Measurements from ENCODE around the gene ARHGEF3.
"Not testable (repeated sequence)": the region's sequence is repeated elsewhere in the genome, so short reads cannot be mapped to it uniquely, and the experiment has no call there.

The ARHGEF3 gene

DNA sequence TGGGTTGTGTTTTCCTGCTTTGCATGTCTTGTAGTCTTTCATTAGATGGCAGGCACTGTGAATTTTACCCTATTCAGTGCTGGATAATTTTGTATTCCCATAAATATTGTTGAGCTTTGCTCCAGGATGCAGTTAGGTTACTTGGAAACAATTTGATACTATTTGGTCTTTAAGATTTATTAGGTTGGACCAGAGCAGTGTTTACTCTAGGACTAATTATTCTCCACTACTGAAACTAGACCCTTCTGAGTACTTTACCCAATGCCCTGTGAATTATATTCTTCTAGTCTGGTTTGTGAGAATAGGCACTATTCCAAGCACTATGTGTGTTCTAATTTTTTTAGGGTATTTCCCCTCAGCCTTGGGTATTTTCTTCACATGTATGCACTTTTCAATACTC, 80.9 kb downstream of the ARHGEF3 start:
- Histone ChIP-seq H4K20me1 (ENCODE audit: insufficient read depth, low read length, poor library complexity, severe bottlenecking) (no peaks in the 10 kb centered on the region), H3F3A (ENCODE audit: low read depth) (no peaks in the 10 kb centered on the region; the same call in 1 of the 2 replicates), H3K4me3 (ENCODE audit: low read length, poor library complexity, severe bottlenecking) (no peak overlapping the region), H3K9ac (ENCODE audit: low read depth, low read length, poor library complexity, severe bottlenecking) (no peak overlapping the region), H3K4me1 (ENCODE audit: insufficient read depth, low read length, poor library complexity, severe bottlenecking) (peaks cover 18% of the 10 kb centered on the region), H3K9me3 (ENCODE audit: insufficient read depth, low read depth, low read length) (no peaks in the 10 kb centered on the region), H3K36me3 (ENCODE audit: insufficient read depth, low read length) (no peaks in the 10 kb centered on the region), H2AFZ (ENCODE audit: low read length) (no peak overlapping the region), H3K79me2 (ENCODE audit: insufficient read depth, low read length) (no peaks in the 10 kb centered on the region), H3K27me3 (ENCODE audit: insufficient read depth, low read length, poor library complexity, severe bottlenecking) (no peaks in the 10 kb centered on the region), H3K9me2 (replicated peaks; ENCODE audit: low read depth, low read length) (no peaks in the 10 kb centered on the region), H3K4me2 (ENCODE audit: low read depth, low read length, poor library complexity, severe bottlenecking) (no peak overlapping the region)
- TF ChIP-seq, protein P1, sequence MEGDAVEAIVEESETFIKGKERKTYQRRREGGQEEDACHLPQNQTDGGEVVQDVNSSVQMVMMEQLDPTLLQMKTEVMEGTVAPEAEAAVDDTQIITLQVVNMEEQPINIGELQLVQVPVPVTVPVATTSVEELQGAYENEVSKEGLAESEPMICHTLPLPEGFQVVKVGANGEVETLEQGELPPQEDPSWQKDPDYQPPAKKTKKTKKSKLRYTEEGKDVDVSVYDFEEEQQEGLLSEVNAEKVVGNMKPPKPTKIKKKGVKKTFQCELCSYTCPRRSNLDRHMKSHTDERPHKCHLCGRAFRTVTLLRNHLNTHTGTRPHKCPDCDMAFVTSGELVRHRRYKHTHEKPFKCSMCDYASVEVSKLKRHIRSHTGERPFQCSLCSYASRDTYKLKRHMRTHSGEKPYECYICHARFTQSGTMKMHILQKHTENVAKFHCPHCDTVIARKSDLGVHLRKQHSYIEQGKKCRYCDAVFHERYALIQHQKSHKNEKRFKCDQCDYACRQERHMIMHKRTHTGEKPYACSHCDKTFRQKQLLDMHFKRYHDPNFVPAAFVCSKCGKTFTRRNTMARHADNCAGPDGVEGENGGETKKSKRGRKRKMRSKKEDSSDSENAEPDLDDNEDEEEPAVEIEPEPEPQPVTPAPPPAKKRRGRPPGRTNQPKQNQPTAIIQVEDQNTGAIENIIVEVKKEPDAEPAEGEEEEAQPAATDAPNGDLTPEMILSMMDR (conservative IDR thresholded peaks at IDR 0.05; ENCODE audit: low read length), result no peak
- no peak for TF ChIP-seq EZH2phosphoT487 (IDR thresholded peaks at IDR 0.05; ENCODE audit: borderline replicate concordance)

- not testable (repeated sequence) for H3K36me3 ChIP-seq (ENCODE audit: insufficient read depth, low read length); H3K79me2 ChIP-seq (ENCODE audit: insufficient read depth, low read length); H3K27me3 ChIP-seq (ENCODE audit: insufficient read depth, low read length, poor library complexity, severe bottlenecking); H4K20me1 ChIP-seq (ENCODE audit: insufficient read depth, low read length, poor library complexity, severe bottlenecking); H3K9me2 ChIP-seq (replicated peaks; ENCODE audit: low read depth, low read length); H3K4me2 ChIP-seq (ENCODE audit: low read depth, low read length, poor library complexity, severe bottlenecking); H3K4me1 ChIP-seq (ENCODE audit: insufficient read depth, low read length, poor library complexity, severe bottlenecking); H3F3A ChIP-seq (ENCODE audit: low read depth); H3K4me3 ChIP-seq (ENCODE audit: low read length, poor library complexity, severe bottlenecking); H2AFZ ChIP-seq (ENCODE audit: low read length); H3K9me3 ChIP-seq (ENCODE audit: insufficient read depth, low read depth, low read length); H3K9ac ChIP-seq (ENCODE audit: low read depth, low read length, poor library complexity, severe bottlenecking)
Measured at GRCh38 chr3:56718809-56719208, 82.9 kb downstream of the ARHGEF3 start.

- Histone ChIP-seq H3K36me3 (ENCODE audit: insufficient read depth, low read length) (no peaks in the 10 kb centered on the region), H3F3A (ENCODE audit: low read depth) (no peaks in the 10 kb centered on the region), H3K4me1 (ENCODE audit: insufficient read depth, low read length, poor library complexity, severe bottlenecking) (peaks cover 13% of the 10 kb centered on the region), H3K9ac (ENCODE audit: low read depth, low read length, poor library complexity, severe bottlenecking) (no peak overlapping the region), H3K27me3 (ENCODE audit: insufficient read depth, low read length, poor library complexity, severe bottlenecking) (no peaks in the 10 kb centered on the region), H3K9me3 (ENCODE audit: insufficient read depth, low read depth, low read length) (no peaks in the 10 kb centered on the region), H2AFZ (ENCODE audit: low read length) (no peak overlapping the region; the same call in 1 of the 2 replicates), H3K4me3 (ENCODE audit: low read length, poor library complexity, severe bottlenecking) (no peak overlapping the region), H3K9me2 (replicated peaks; ENCODE audit: low read depth, low read length) (no peaks in the 10 kb centered on the region), H4K20me1 (ENCODE audit: insufficient read depth, low read length, poor library complexity, severe bottlenecking) (no peaks in the 10 kb centered on the region), H3K4me2 (ENCODE audit: low read depth, low read length, poor library complexity, severe bottlenecking) (no peak overlapping the region), H3K79me2 (ENCODE audit: insufficient read depth, low read length) (no peaks in the 10 kb centered on the region)
- TF ChIP-seq, protein P1 (conservative IDR thresholded peaks at IDR 0.05; ENCODE audit: low read length), result no peak; the same call in 1 of the 2 replicates
- TF ChIP-seq EZH2phosphoT487 (IDR thresholded peaks at IDR 0.05; ENCODE audit: borderline replicate concordance), result no peak
Measured at GRCh38 chr3:56711344-56711743, 90.4 kb downstream of the ARHGEF3 start.

GRCh38 chr3:56707412-56707811, 94.3 kb downstream of the ARHGEF3 start:
- H3K9me2 ChIP-seq (replicated peaks; ENCODE audit: low read depth, low read length); H3K79me2 ChIP-seq (ENCODE audit: insufficient read depth, low read length); H3K9me3 ChIP-seq (ENCODE audit: insufficient read depth, low read depth, low read length); H3K36me3 ChIP-seq (ENCODE audit: insufficient read depth, low read length); H4K20me1 ChIP-seq (ENCODE audit: insufficient read depth, low read length, poor library complexity, severe bottlenecking); H3F3A ChIP-seq (ENCODE audit: low read depth); H3K27me3 ChIP-seq (ENCODE audit: insufficient read depth, low read length, poor library complexity, severe bottlenecking); H3K4me2 ChIP-seq (ENCODE audit: low read depth, low read length, poor library complexity, severe bottlenecking); H3K9ac ChIP-seq (ENCODE audit: low read depth, low read length, poor library complexity, severe bottlenecking); H3K4me3 ChIP-seq (ENCODE audit: low read length, poor library complexity, severe bottlenecking); H2AFZ ChIP-seq (ENCODE audit: low read length): not testable (repeated sequence)
- peaks cover 13% of the 10 kb centered on the region for H3K4me1 ChIP-seq (ENCODE audit: insufficient read depth, low read length, poor library complexity, severe bottlenecking)
- TF ChIP-seq, protein P1 (conservative IDR thresholded peaks at IDR 0.05; ENCODE audit: low read length), result peak; percentile 36

Data from Loucy (cell line).